GM21576 (cell line): ENCODE results near the gene C1QL2.

ENCODE experiments used
- ATAC-seq: cut with Tn5 transposase; IDR thresholded peaks from one replicate; pipeline ENCODE4 v1.9.1; 2021; ENCODE audit warnings: mild to moderate bottlenecking, moderate library complexity; ENCODE audit not compliant: unreplicated experiment

C1QL2 gene

DNA sequence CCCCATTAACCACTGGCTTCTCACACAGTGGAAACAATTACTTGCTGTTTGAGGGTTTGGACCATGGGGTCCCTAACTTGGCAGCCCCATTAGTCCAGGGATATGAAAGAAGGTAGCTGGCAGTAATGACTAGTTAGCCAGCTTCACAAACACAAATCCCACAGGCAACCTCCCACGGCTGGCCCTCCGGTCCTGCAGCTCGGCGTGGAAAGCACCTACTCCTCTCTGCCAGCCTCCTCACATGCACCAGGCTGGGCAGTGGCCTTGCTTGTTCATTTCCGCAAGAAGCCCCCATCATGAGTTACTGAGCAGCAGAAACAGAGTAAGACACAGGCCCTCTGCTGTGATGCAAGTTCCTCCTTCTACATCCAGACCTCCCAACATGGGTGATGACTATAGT lies 13.7 kb downstream of the C1QL2 start:
- ATAC-seq = no peak

DNA sequence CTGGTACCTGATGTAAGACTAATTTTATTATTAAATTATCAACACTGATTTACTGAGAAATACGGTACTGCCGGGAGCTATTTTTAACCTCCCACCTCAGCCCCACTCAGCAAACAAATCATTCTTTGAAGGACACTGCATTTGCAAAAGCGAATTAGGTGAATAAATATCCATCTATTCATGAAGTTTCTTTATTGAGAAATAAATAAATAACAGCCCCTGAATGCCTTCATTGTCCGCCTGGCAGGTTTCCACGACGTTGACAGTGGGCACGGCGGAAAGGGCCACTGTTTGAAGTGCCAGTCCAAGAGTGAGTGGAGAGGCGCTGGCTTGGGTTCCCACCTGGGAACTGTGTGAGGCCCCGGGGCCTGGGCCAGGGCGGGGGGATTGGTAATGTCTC lies 15.7 kb downstream of the C1QL2 start:
- no peak for ATAC-seq

DNA sequence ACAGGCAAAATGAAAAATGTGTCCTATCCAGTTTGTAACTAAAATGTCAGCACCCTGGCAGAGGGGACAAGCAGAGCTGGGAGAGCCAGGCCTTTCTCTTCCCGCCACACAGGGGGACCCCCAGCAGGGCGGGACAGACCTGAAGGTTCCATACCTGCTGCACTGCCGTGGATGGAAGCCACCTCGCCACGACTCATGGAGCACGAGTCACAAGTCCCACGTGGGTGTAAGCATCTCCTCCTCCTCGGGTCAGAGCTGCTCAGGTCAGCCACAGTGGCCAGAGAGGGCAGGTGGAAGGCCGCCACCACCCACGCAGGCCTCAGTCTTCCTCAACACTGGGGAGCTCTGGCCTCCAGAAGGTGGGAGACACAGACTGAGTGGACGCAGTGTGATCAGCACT lies 21.0 kb downstream of the C1QL2 start:
- ATAC-seq = no peak

DNA sequence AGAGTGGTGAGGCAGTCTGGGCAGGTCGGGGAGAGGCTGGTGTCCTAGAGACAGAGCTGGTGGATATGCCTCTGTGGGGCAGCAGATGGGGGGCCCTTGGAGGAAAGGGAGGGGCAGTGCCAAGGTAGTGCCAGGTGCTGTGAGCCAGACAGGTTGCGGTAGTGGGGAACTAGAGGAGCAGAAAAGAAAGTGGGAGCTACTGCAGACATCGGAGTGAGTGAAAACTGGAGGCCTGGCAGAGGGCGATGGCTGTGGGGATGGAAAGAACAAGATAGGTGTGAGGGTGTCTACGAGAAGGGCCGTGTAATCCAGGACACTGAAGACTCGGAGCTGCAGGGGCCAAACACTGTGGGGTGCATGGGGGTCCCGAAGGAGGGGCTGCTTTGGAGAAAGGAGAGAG lies 21.7 kb downstream of the C1QL2 start:
- no peak for ATAC-seq

DNA sequence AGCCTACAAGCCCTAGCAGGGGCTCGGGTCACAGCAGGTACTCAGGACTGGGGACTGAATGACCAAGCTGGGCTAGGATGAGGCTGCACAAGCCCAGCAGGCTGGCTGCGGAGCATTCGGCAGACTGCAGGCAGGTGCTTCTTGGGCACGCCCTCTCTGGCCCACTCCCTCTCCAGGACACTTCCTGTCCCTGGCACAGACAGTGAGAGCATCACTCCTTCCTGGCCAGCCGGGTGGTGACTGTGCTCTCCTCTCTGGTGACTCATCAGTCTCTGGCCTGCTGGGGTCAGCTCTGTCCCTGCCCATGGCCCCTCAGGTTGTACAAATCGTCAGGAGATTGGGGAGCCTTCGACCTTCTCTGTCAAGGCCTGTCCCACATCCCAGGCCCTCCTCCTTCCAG lies 22.5 kb downstream of the C1QL2 start:
- ATAC-seq = no peak

DNA sequence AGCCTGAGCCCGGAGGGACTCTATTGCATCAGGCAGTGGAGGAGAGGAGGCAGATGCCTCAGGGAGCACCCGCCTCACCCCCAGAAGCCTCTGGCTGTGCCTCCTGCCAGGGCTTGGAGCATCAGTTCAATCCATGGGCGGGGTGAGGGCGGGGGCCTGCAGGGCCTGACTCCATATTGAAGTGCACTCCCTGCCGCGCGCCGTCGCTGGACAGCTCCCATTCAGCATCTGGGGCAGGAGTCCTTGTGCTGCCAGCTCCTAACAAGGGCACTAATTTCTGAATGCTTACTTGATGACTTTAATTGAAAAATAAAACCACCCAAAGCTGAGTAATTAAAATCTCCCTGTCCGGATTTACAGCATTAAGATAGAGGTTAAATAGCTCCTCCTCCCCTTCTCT lies 23.8 kb downstream of the C1QL2 start:
- no peak for ATAC-seq

DNA sequence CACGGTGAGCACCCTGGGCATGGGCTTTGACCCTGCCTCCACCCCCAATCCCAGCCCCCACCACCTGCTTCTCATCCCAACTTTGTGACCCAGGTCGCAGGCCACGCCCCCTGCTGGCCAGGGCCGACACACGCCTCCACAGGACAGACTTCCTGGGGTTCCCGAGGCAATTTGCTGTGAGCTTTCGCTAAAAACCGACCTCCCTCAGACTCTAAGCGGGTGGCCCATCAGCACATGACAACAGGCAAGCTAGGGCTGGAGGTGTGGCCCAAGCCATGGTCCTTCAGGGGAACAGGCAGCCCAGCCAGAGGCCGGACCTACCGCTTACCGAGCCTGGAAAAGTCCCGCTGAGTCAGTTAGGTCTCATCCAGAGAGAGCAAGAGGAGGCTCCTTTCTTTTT lies 31.9 kb downstream of the C1QL2 start:
- peak; percentile 70 for ATAC-seq

DNA sequence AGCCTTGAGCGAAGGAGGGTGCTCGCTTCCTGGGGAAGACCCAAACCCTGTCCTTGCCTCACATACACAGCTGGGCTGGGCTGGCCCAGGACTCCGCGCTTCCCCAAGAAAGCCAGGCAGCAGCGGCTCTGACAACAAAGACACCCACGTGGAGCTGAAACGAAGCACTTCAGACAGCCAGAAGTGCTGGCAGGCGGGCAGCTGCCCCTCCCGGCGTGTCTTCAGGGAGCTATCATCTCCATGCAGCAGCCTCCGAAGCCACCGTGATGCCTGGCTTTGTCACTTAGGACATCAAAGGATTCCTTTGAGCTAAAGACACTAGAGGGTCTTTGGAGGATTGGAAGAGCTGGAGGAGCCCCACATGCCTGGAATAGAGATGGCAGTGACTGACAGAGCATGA lies 35.2 kb downstream of the C1QL2 start:
- ATAC-seq = no peak

DNA sequence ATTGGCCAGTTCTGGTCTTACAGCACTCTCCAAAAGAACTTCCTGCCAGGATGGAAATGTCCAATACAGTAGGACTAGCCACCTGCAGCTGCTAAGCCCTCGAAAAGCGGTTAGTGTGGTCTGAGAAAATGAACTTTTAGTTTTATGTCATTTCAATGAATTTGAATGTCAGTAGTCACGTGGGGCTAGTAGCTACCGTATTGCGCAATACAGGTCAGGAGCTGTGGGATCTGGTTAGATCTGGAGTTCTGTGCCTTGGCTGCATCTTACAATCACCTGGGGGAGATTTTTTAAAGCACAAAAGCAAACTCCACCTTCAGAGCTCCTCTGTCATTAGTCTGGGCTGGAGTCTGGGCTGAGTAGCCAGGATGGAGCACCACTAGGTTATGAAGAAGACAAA lies 35.9 kb downstream of the C1QL2 start:
- ATAC-seq = no peak

DNA sequence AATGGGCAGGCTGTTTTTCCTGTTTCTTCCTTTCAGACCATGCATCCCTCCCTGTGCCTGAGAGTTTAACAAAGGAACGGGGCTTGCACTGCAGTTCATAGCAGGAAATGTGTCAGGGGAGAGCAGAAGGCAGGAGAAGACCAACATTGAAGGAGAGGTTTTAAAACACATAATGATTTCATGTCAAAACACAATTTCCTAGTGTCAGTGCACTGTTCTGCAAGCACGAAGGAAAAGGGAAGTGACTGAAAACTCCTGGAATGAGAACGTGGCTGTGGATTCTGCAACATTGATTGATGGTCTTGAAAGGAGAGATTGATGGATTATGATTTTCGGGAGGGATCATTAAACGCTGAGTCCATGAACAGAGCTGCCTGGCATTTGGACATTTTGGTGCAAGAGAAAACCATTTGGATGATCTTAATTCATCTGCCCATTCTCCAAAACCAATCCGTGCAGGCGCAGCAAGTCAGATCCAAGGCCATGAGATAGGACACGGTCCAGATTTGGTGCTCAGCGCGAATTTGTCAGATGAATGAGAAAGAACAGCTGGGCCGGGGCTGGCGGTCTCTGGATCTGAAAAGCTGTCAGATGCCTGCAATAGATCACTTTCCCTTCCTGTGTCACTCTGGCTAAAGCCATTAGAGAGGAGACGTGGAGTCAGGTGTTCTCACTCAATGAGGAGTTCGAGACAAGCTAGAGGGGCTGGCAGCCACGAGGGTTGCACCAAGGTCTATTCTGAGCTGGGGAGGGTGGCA lies 38.4 kb downstream of the C1QL2 start:
- ATAC-seq = no peak

DNA sequence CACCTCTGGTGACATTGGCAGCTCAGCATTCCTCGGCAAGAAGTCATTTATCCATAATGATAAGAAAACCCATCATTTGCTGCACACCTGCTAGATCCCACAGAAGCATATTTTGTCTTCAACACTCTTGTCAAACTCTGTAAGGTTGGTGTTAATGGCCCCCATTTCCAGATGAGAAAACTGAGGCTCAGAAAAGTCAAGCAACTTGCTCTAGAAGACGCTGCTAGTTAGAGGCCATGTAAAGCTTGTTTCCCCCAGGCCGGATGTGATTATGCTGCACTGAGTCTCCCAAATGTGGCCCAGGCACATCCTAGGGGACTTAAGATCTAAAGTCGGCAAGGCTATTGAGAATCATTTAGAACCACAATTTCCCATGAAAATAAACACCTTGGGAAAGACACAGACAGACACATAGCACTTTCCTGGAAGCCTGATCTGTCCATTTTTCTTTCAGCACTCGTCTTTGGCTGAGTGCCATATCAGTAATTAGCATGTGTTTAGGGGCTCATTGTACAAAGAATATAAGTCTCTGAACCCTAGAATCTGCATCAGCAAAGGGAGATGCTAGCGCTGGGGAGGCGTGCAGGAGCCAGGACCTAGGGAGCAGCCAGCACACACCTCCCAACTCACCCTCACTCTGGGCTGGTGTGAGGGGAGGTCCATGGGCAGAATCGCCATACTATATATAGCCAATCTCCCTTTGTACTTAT lies 39.3 kb downstream of the C1QL2 start:
- no peak for ATAC-seq

DNA sequence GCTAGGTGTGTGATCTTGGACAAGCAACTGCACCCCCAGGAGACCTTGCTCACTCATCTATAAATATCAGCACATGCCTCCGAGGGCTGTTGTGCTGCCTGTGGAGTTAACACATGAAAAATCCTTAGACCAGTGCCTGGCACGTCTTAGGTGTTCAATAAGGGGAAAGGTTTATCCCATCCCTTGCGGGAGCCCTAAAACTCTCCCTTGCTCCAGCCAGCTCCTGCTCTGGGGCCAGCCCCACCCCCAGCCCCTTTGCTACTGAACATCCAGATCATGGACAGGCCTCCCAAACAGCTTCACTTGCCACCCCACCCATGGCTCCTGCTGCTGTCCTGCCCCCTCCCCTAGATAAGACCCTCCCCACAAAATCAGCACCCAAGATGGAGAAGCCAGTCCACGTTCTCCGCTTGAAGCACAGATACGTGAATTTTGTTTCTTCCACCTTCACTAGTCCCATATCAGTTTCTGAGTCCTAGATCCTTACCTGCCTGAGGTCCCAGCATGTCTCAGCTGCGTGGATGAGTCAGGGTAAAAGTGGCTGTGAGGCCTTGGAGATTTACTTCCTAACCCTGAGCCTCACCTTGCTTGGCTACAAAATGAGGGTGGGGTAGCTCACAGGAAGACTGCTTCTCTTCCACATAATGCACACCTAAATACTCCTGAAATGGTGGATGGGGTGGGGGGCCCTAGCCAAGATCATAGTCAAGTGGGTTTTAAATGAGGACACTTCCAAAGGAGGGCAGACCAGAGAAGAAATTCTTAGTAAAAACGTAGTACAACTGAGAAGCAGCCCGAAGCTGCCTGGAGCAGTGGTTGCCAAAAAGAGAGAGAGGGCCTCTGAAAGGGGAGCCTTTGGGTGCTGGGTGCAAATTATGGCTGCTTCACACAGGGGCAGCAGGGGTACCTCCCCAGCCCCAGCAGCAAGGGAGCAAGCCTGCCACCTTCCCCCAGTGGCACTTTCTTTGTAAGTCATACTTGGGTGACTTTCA lies 40.4 kb downstream of the C1QL2 start:
- ATAC-seq = no peak

DNA sequence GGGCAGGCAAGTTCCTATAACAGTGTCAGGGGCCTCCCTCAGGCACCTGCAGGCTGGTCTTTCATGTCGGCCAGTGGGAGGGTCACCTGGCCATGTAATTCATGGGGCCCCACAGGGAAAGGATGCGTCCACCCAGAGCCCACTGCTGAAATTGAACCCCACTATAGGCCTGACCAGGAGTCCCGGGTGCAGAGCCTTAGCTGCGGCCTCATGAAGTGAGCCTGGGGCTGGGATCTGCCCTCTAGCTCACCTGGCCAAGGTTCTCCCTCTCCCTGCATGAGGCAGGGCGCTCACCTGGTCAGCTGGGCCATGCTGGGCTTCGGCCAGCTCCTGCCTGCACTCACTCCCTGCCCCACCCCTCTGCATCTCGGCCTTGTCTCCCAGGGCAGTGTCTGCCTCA lies 41.1 kb downstream of the C1QL2 start:
- ATAC-seq = no peak

DNA sequence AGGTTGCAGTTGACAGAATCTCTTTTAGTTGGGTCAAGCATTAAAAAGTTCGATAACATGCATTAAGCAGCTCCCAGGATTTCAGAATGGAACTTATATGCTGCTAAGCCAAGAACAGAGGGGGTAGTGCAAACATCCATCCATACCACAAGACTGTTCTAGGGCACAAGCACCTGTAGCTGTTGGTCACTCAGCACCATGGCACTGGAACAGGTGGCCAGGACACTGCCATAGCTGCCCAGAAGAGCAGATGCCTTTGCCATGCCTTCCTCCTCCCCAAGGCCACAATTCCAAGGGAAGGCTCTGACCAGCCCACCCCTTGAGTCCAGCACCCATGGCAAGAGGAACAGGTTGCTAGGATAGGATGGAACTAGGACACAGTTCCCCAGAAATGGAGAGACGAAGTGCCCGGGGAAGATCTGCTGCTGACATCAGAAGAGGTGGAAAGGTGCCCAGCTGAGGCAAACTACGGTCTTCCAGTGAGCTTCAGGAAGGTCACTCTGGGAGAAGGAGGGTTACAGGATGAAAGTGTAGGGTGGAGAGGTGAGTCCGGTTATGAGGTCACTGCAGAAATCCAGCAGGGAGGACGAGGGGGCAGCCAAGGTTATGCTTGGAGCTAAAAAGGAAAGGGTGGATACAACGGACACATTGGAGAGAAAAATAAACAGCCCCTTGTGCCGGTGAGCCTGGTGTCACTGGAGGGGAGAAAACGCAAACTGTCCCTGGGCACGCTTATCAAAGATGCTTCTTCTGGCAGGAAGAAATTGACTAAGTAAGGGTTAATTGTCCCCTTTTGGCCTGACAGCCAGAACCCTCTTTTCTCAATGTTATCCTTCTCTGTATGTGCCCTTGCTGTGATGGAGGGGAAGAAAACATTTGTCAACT lies 41.9 kb downstream of the C1QL2 start:
- no peak for ATAC-seq

DNA sequence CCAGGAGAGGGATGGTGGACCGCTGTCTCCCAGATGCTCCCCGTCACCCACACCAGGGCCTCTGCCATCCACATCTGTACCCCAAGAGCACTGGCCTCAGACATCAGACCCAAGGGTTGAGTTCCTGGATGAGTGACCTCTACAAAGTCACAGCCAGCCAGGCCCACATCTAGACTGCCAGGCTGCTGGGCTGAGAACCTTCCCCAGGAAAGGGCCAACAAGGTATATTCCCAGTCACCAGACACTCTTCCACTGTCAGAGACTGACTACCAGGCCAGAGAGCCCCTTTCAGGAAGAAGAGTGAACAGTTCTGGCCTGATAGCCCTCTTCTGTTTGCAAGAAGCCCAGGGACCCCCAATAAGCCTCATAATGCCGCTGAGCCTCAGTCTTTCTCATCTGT lies 44.3 kb downstream of the C1QL2 start:
- ATAC-seq = no peak

DNA sequence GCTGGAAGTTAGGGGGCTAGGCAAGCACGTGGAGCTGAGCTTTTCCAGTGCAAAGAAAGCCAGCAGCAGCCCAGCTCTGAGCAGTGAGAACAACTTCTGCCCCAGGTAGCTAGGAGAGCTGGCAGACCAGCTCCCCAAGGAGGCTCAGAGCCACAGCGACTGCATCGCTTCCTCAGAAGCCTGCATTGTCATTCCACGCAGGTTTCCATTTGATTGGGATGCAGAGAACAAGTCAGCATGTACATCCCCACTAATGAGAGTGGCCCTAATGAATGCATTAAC lies 45.1 kb downstream of the C1QL2 start:
- no peak for ATAC-seq

DNA sequence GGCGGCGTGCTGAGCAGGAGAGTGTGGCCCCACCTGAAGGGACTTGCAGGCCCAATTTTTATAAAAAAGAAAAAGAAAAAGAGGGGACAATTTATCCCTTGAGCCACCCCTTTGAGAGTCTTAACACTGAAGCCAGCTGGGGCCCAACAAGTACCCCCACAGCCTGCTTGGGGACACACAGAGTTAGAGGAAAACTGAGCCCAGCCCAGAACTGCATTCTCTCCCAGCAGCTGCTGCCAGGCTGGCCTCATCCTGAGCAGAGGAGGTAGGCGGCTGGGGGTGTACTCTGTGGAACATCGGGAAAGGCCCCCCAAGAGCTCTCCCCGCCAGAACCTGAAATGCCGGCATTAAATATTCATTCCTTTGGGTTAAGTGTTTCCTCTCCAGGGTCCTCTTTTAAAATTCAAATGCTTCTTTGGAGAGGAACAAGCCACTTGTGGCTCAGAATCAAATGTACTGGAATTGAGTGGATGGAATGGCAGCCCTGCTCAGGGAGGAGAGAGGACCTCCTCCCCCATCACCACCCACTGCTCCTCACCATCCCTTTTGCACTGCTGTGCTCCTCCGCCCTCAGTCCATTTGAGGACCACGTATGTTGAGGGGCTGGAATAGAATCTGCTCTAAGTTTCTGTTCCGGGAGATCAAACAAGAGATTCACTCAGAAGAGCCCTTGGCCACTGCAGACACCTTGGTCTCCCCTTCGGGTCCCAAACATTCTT lies 45.6 kb downstream of the C1QL2 start:
- ATAC-seq = no peak

DNA sequence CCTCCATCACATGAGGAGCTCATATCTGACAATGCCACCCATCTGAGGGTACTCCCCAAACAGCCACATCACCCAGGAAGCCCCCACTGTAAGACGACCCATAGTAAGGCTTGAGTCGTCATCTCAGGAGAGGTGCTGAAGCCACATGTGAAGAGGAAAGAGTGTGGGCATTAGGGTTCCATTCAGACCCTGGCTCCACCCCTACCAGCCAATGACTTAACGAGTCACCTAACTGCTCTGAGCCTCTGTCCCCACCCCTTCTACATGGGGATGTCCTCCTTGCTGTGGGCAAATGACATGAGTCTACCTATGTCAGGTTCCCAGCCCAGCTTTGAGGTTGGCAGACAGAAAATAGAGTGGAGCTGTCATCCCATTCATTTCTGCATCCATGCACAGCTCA lies 46.3 kb downstream of the C1QL2 start:
- ATAC-seq = no peak

DNA sequence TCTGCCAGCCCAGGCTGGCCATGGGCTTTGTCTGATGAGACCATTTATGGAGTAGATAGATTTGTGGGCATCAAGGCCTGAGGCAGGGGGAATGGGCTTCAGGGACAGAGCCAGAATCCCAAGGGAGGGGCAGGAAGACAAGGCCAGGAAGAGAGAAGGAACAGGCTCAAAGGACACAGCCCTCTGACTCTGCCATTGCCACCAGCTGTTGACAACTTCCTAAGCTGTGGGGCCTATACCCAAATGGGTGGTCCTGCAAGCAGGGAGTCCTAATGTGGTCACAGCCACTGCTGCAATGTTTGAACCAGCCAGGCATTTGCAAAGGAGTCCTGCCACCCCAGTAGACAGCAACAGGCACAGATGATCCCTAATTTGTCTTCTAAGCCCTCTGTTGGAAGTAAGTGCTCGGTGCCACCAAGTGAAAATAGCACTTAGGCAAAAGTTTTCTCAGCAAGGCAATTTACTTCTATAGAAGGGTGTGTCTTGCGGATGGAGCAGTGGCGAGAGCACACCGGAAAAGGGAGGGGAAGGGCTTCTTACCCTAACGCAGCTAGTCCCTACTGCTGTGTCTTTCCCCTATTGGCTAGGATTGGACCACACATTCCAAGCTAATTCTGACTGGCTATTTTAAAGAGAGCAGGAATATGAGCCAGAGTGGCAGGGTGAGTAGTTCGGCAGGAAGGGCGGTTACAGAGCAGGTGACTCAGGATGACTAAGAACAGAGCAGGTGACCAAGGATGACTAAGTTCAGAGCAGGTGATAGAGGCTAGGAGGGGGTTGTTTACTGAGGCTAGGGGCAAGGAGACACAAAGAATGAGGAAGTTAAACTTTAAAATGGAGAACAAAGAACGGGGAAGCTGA lies 47.2 kb downstream of the C1QL2 start:
- no peak for ATAC-seq
